ENCODE measurements around the gene LHFPL6.

GRCh38 chr13:39448834-39449233 is 154.2 kb downstream of the LHFPL6 start:
- TF ChIP-seq, protein P1, sequence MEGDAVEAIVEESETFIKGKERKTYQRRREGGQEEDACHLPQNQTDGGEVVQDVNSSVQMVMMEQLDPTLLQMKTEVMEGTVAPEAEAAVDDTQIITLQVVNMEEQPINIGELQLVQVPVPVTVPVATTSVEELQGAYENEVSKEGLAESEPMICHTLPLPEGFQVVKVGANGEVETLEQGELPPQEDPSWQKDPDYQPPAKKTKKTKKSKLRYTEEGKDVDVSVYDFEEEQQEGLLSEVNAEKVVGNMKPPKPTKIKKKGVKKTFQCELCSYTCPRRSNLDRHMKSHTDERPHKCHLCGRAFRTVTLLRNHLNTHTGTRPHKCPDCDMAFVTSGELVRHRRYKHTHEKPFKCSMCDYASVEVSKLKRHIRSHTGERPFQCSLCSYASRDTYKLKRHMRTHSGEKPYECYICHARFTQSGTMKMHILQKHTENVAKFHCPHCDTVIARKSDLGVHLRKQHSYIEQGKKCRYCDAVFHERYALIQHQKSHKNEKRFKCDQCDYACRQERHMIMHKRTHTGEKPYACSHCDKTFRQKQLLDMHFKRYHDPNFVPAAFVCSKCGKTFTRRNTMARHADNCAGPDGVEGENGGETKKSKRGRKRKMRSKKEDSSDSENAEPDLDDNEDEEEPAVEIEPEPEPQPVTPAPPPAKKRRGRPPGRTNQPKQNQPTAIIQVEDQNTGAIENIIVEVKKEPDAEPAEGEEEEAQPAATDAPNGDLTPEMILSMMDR (IDR thresholded peaks at IDR 0.05), result no peak
- no peak for TF ChIP-seq POLR2A (IDR thresholded peaks at IDR 0.05)
- TF ChIP-seq POLR2AphosphoS5 (IDR thresholded peaks at IDR 0.05), result no peak

Measured in prostate gland (tissue), 2 donors.